GM12875 (cell line): ENCODE data around the gene FSTL5.

Experiments used
- H3K4me3 ChIP-seq: one replicate; pipeline ENCODE4 v1.5.1; 2011; ENCODE audit warnings: low read depth, low read length, control low read depth
- CTCF ChIP-seq: IDR thresholded peaks from 2 replicates; pipeline ENCODE4 v1.5.1; 2011; ENCODE audit warnings: low read depth, mild to moderate bottlenecking, control low read depth, inconsistent platforms, low read length, moderate library complexity, borderline replicate concordance; ENCODE audit not compliant: insufficient read depth

The FSTL5 gene

GRCh38 chr4:161992317-161992716 lies 171.5 kb downstream of the FSTL5 start:
- TF ChIP-seq CTCF, result no peak
- H3K4me3 ChIP-seq, result no peak overlapping the region

GRCh38 chr4:161991811-161992210 lies 172.0 kb downstream of the FSTL5 start:
- no peak for TF ChIP-seq CTCF
- no peak overlapping the region for H3K4me3 ChIP-seq

- H3K4me3 ChIP-seq, result no peak overlapping the region
- no peak for TF ChIP-seq CTCF
Measured at GRCh38 chr4:161990721-161991120, 173.1 kb downstream of the FSTL5 start.

- no peak for TF ChIP-seq CTCF
- no peak overlapping the region for H3K4me3 ChIP-seq
Measured at GRCh38 chr4:161988946-161989345, 174.9 kb downstream of the FSTL5 start.

GRCh38 chr4:161987611-161988010 lies 176.2 kb downstream of the FSTL5 start:
- TF ChIP-seq CTCF, result no peak
- no peak overlapping the region for H3K4me3 ChIP-seq

GRCh38 chr4:161952382-161952781 lies 211.4 kb downstream of the FSTL5 start:
- no peak for TF ChIP-seq CTCF
- H3K4me3 ChIP-seq, result no peak overlapping the region

- H3K4me3 ChIP-seq, result no peak overlapping the region
- no peak for TF ChIP-seq CTCF
Measured at GRCh38 chr4:161949946-161950725, 213.7 kb downstream of the FSTL5 start.
